Measurements from ENCODE around the gene TTLL4. TPM values are rescaled to one million over a fixed set of nuclear protein-coding genes. Genes with fewer than 3 reads are reported as not detected.

The TTLL4 gene
- total RNA-seq, 4 donors from 2014 or later, result 4.4 to 16.2 (median 6.4) TPM

- DNase-seq (peak; percentile 24 to 38), ATAC-seq (peak; percentile 65 to 81)
- peak; percentile 29 to 52 for TF ChIP-seq POLR2A (IDR thresholded peaks at IDR 0.05)
- TF ChIP-seq CTCF (IDR thresholded peaks at IDR 0.05 in 4 of 5, conservative IDR thresholded peaks at IDR 0.05 in 1 of 5), result no peak
- Histone ChIP-seq H3K36me3 (no peaks in the 10 kb centered on the region), H3K27ac (peak within 1 kb of the TSS; percentile 84 to 89 (median 86)), H3K9me3 (no peaks in the 10 kb centered on the region), H3K4me3 (peak within 1 kb of the TSS; percentile 75 to 82 (median 78)), H3K27me3 (no peaks in the 10 kb centered on the region), H3K4me1 (peaks cover 21 to 22% of the 10 kb centered on the region in 2 donors)
- in situ Hi-C loops (cut with MboI; ENCODE audit: low sequenced_read_pairs in 4 of 4), result loop anchor here in 2 of 4 donors (10.0 kb wide), 2 partner anchors 53 to 67 kb away; partner anchors contain the start of genes PRKAG3 (in 1 of the 2) and TTLL4 (in 1 of the 2)
- intact Hi-C loops (cut with DNase I; ENCODE audit: low total_unique reads), result loop anchor here (5.0 kb wide), 2 partner anchors 65 to 70 kb away; partner anchors contain the start of gene TTLL4
Measured at GRCh38 chr2:218781691-218782527, 71.3 kb downstream of the TTLL4 start, which contains the start of gene CYP27A1. CYP27A1 (plus strand) TSS chr2:218782147; CDS start chr2:218782183, 36 bp downstream.

- H3K27me3 ChIP-seq, result no peaks in the 10 kb centered on the region
- in situ Hi-C loops (cut with MboI; ENCODE audit: low sequenced_read_pairs in 4 of 4) (loop anchor here in 2 of 4 donors (10.0 kb wide), 2 partner anchors 52 to 68 kb away; partner anchors contain the start of genes PRKAG3 (in 1 of the 2) and TTLL4 (in 1 of the 2)), intact Hi-C loops (cut with DNase I; ENCODE audit: low total_unique reads) (loop anchor here (5.0 kb wide), 2 partner anchors 65 to 70 kb away; partner anchors contain the start of gene TTLL4)
- peak overlapping the region; percentile 84 to 89 (median 86) for H3K27ac ChIP-seq
- peaks cover 21 to 22% of the 10 kb centered on the region in 2 donors for H3K4me1 ChIP-seq
- H3K4me3 ChIP-seq, result peak overlapping the region; percentile 75 to 82 (median 78)
- H3K36me3 ChIP-seq, result no peaks in the 10 kb centered on the region
- TF ChIP-seq POLR2A (IDR thresholded peaks at IDR 0.05), result no peak
- TF ChIP-seq CTCF (IDR thresholded peaks at IDR 0.05 in 4 of 5, conservative IDR thresholded peaks at IDR 0.05 in 1 of 5), result no peak
- H3K9me3 ChIP-seq, result no peaks in the 10 kb centered on the region
- ATAC-seq (peak; percentile 51 to 52), DNase-seq (no peak)
Measured at GRCh38 chr2:218782528-218782844, 71.9 kb downstream of the TTLL4 start.

GRCh38 chr2:218783688-218784087 lies 73.1 kb downstream of the TTLL4 start:
- no peaks in the 10 kb centered on the region for H3K9me3 ChIP-seq
- DNase-seq (no peak), ATAC-seq (no peak)
- in situ Hi-C loops (cut with MboI; ENCODE audit: low sequenced_read_pairs in 4 of 4) (loop anchor here in 2 of 4 donors (10.0 kb wide), 2 partner anchors 51 to 69 kb away; partner anchors contain the start of genes PRKAG3 (in 1 of the 2) and TTLL4 (in 1 of the 2)), intact Hi-C loops (cut with DNase I; ENCODE audit: low total_unique reads) (loop anchor here (5.0 kb wide), 2 partner anchors 64 to 71 kb away; partner anchors contain the start of gene TTLL4)
- H3K36me3 ChIP-seq, result no peaks in the 10 kb centered on the region
- no peak for TF ChIP-seq CTCF (IDR thresholded peaks at IDR 0.05 in 4 of 5, conservative IDR thresholded peaks at IDR 0.05 in 1 of 5)
- TF ChIP-seq POLR2A (IDR thresholded peaks at IDR 0.05), result no peak
- peak overlapping the region in 2 of 4 donors; percentile 49 to 87 for H3K27ac ChIP-seq
- H3K27me3 ChIP-seq, result no peaks in the 10 kb centered on the region
- H3K4me3 ChIP-seq, result peak overlapping the region in 2 of 4 donors; percentile 20 to 75
- H3K4me1 ChIP-seq, result peaks cover 21 to 22% of the 10 kb centered on the region in 2 donors

- ATAC-seq (no peak), DNase-seq (no peak)
- no peaks in the 10 kb centered on the region for H3K27me3 ChIP-seq
- no peak for TF ChIP-seq POLR2A (IDR thresholded peaks at IDR 0.05)
- TF ChIP-seq CTCF (IDR thresholded peaks at IDR 0.05 in 4 of 5, conservative IDR thresholded peaks at IDR 0.05 in 1 of 5), result no peak
- no peaks in the 10 kb centered on the region for H3K36me3 ChIP-seq
- intact Hi-C loops (cut with DNase I; ENCODE audit: low total_unique reads) (no loop called here), in situ Hi-C loops (cut with MboI; ENCODE audit: low sequenced_read_pairs in 4 of 4) (loop anchor here in 2 of 4 donors (10.0 kb wide), 2 partner anchors 50 to 70 kb away; partner anchors contain the start of genes PRKAG3 (in 1 of the 2) and TTLL4 (in 1 of the 2))
- no peak overlapping the region for H3K27ac ChIP-seq
- no peak overlapping the region for H3K4me3 ChIP-seq
- no peaks in the 10 kb centered on the region for H3K9me3 ChIP-seq
- H3K4me1 ChIP-seq, result peaks cover 21 to 22% of the 10 kb centered on the region in 2 donors
Measured at GRCh38 chr2:218785103-218785502, 74.5 kb downstream of the TTLL4 start.

Data from gastrocnemius medialis (tissue), 4 donors.